ENCODE data around the gene ATRX.

DNA sequence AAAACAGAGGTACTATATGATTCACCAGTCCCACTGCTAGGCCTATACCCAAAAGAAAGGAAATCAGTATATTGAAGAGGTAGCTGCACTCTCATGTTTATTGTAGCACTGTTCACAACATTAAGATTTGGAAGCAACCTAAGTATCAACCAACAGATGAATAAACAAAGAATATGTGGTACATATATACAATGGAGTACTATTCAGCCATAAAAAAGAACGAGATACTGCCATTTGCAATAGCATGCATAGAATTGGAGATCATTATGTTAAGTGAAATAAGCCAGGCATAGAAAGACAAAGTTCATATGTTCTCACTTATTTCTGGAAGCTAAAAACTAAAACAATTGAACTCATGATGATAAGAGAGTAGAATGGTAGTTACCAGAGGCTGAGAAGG is 266.3 kb downstream of the ATRX start:
- TF ChIP-seq CTCF (IDR thresholded peaks at IDR 0.05) (no peak), EZH2 (IDR thresholded peaks at IDR 0.05; ENCODE audit: borderline replicate concordance, insufficient read depth, low read depth, low read length, poor library complexity, severe bottlenecking) (no peak)

Data from B cell (primary cell).